ENCODE measurements around the gene OR2L13. TPM values are rescaled to one million over a fixed set of nuclear protein-coding genes. Genes with fewer than 3 reads are reported as not detected.

Gene OR2L13
- total RNA-seq, result not detected in 2 replicates

GRCh38 chr1:248094884-248095283, at the start of gene OR2L13:
TSS of gene OR2L13 (plus strand) at chr1:248095184. CDS start at chr1:248099376, 4,192 bp downstream.

GRCh38 chr1:248046536-248046935, 48.4 kb upstream of the OR2L13 start, which contains the start of gene OR2L3:
TSS of gene OR2L3 (plus strand) at chr1:248046836. CDS start at chr1:248060682, 13,846 bp downstream.

GRCh38 chr1:248144513-248145198, 49.7 kb downstream of the OR2L13 start, which contains the start of gene OR2M5:
TSS of gene OR2M5 (plus strand) at chr1:248145148. CDS start at chr1:248145148, 0 bp downstream.

Other genes with a start within 250 kb of the OR2L13 start
- under 0.01 TPM in 1 of 2 replicates, not detected in the other for gene TRIM58, start 238.0 kb upstream of the OR2L13 start, total RNA-seq
- not detected in 2 replicates for gene OR2W3, start 199.6 kb upstream of the OR2L13 start, total RNA-seq
- not detected in 2 replicates for gene OR2T8, start 174.9 kb upstream of the OR2L13 start, total RNA-seq
- gene OR2AJ1, start 170.3 kb upstream of the OR2L13 start, total RNA-seq, result not detected in 2 replicates
- not detected in 2 replicates for gene OR2L8, start 146.3 kb upstream of the OR2L13 start, total RNA-seq
- gene OR2AK2, start 130.0 kb upstream of the OR2L13 start, total RNA-seq, result not detected in 2 replicates
- gene OR2L5, start 81.5 kb upstream of the OR2L13 start, total RNA-seq, result not detected in 2 replicates
- under 0.01 TPM in 1 of 2 replicates, not detected in the other for gene OR2L2, start 65.1 kb upstream of the OR2L13 start, total RNA-seq
- gene OR2L3, start 48.3 kb upstream of the OR2L13 start, total RNA-seq, result not detected in 2 replicates
- gene OR2M5, start 50.0 kb downstream of the OR2L13 start, total RNA-seq, result not detected in 2 replicates
- gene OR2M2, start 79.6 kb downstream of the OR2L13 start, total RNA-seq, result not detected in 2 replicates
- gene OR2M3, start 102.1 kb downstream of the OR2L13 start, total RNA-seq, result not detected in 2 replicates
- not detected in 2 replicates for gene OR2M4, start 136.2 kb downstream of the OR2L13 start, total RNA-seq
- not detected in 2 replicates for gene OR2T33, start 182.8 kb downstream of the OR2L13 start, total RNA-seq
- not detected in 2 replicates for gene OR2T12, start 208.2 kb downstream of the OR2L13 start, total RNA-seq
- not detected in 2 replicates for gene OR2M7, start 229.4 kb downstream of the OR2L13 start, total RNA-seq